DMS53 (cell line): ENCODE measurements around the gene RASAL2.
A peak's percentile ranks its signal among the peaks of the same experiment; 100 is the strongest.
"Not testable (repeated sequence)": the region's sequence is repeated elsewhere in the genome, so short reads cannot be mapped to it uniquely, and the experiment has no call there.

Experiments used
- DNase-seq: peaks from one replicate; lab custom pipeline; 2025; lab: John Stamatoyannopoulos, UW

The RASAL2 gene

GRCh38 chr1:178165196-178165595 lies 71.3 kb downstream of the RASAL2 start:
- DNase-seq = no peak

- DNase-seq = no peak
Measured at GRCh38 chr1:178166429-178167024, 72.6 kb downstream of the RASAL2 start.

GRCh38 chr1:178168536-178168935 lies 74.6 kb downstream of the RASAL2 start:
- no peak for DNase-seq

- no peak for DNase-seq
Measured at GRCh38 chr1:178169649-178170048, 75.7 kb downstream of the RASAL2 start.

- DNase-seq = no peak
Measured at GRCh38 chr1:178172939-178173338, 79.0 kb downstream of the RASAL2 start.

- DNase-seq = no peak
Measured at GRCh38 chr1:178174539-178174938, 80.6 kb downstream of the RASAL2 start.

- no peak for DNase-seq
Measured at GRCh38 chr1:178180405-178180804, 86.5 kb downstream of the RASAL2 start.

GRCh38 chr1:178183796-178184195 lies 89.9 kb downstream of the RASAL2 start:
- DNase-seq = no peak

GRCh38 chr1:178188306-178188705 lies 94.4 kb downstream of the RASAL2 start:
- DNase-seq = no peak

- DNase-seq = peak; percentile 42
Measured at GRCh38 chr1:178189814-178190213, 95.9 kb downstream of the RASAL2 start.

GRCh38 chr1:178190881-178191280 lies 97.0 kb downstream of the RASAL2 start:
- DNase-seq = no peak

- peak; percentile 4 for DNase-seq
Measured at GRCh38 chr1:178192686-178193085, 98.8 kb downstream of the RASAL2 start.

GRCh38 chr1:178196631-178197030 lies 102.7 kb downstream of the RASAL2 start:
- DNase-seq = no peak

GRCh38 chr1:178202095-178202494 lies 108.2 kb downstream of the RASAL2 start:
- DNase-seq = not testable (repeated sequence)

- DNase-seq = not testable (repeated sequence)
Measured at GRCh38 chr1:178202546-178202945, 108.6 kb downstream of the RASAL2 start.

- DNase-seq = not testable (repeated sequence)
Measured at GRCh38 chr1:178208269-178208856, 114.5 kb downstream of the RASAL2 start.

- DNase-seq = no peak
Measured at GRCh38 chr1:178209935-178210334, 116.0 kb downstream of the RASAL2 start.

- no peak for DNase-seq
Measured at GRCh38 chr1:178218550-178218949, 124.6 kb downstream of the RASAL2 start.

GRCh38 chr1:178220094-178220493 lies 126.2 kb downstream of the RASAL2 start:
- DNase-seq = no peak

GRCh38 chr1:178223289-178223688 lies 129.4 kb downstream of the RASAL2 start:
- no peak for DNase-seq

- no peak for DNase-seq
Measured at GRCh38 chr1:178224358-178224757, 130.5 kb downstream of the RASAL2 start.

- DNase-seq = no peak
Measured at GRCh38 chr1:178230881-178231409, 137.0 kb downstream of the RASAL2 start.

- no peak for DNase-seq
Measured at GRCh38 chr1:178232108-178232507, 138.2 kb downstream of the RASAL2 start.

GRCh38 chr1:178232949-178233348 lies 139.0 kb downstream of the RASAL2 start:
- DNase-seq = no peak
